ENCODE measurements around the gene CEP250.

Gene CEP250

DNA sequence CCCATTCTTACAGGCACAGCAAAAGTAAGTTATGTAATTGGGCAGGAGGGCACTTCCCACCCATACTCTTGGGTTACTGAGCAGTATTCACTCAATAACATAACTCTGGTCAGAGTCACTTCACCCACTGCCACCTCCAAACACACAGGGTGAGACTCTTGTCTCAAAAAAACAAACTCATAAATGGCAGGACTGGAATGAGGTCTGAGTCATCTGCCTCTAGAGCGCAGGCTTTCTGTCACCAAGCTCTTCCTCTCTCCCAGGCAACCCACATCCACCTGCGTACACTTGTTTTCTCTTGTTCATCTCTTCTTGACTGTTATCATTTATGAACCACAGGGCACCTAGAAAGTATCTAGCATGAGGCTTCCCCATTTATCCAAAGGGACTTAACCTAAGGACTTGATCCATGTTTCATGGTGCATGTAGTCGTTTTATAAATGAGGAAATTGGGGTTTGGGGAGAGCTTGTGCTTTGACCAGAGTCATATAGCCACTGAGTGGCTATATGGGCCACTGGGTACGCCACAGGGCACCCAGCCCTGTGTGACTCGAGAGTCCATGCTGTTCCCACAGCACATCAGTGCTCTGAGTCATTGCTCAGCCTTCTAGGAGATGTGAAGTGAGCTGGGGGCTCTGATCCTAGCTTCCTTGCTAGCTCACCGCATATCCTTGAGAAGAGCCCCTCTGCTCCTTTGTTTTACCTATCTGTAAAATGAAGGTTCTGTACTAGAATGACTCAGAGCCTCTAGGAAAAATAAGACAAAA is 51.7 kb downstream of the CEP250 start:
- in situ Hi-C loops (cut with MboI; ENCODE audit: low pct_unique_long_range_greater_than_20kb, low sequenced_read_pairs, unreplicated experiment): no loop called here
- DNase-seq (ENCODE audit: low spot score): no peak
- TF ChIP-seq, protein P1, sequence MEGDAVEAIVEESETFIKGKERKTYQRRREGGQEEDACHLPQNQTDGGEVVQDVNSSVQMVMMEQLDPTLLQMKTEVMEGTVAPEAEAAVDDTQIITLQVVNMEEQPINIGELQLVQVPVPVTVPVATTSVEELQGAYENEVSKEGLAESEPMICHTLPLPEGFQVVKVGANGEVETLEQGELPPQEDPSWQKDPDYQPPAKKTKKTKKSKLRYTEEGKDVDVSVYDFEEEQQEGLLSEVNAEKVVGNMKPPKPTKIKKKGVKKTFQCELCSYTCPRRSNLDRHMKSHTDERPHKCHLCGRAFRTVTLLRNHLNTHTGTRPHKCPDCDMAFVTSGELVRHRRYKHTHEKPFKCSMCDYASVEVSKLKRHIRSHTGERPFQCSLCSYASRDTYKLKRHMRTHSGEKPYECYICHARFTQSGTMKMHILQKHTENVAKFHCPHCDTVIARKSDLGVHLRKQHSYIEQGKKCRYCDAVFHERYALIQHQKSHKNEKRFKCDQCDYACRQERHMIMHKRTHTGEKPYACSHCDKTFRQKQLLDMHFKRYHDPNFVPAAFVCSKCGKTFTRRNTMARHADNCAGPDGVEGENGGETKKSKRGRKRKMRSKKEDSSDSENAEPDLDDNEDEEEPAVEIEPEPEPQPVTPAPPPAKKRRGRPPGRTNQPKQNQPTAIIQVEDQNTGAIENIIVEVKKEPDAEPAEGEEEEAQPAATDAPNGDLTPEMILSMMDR (IDR thresholded peaks at IDR 0.05; ENCODE audit: extremely low read depth, insufficient read depth, missing control alignments): no peak

DNA sequence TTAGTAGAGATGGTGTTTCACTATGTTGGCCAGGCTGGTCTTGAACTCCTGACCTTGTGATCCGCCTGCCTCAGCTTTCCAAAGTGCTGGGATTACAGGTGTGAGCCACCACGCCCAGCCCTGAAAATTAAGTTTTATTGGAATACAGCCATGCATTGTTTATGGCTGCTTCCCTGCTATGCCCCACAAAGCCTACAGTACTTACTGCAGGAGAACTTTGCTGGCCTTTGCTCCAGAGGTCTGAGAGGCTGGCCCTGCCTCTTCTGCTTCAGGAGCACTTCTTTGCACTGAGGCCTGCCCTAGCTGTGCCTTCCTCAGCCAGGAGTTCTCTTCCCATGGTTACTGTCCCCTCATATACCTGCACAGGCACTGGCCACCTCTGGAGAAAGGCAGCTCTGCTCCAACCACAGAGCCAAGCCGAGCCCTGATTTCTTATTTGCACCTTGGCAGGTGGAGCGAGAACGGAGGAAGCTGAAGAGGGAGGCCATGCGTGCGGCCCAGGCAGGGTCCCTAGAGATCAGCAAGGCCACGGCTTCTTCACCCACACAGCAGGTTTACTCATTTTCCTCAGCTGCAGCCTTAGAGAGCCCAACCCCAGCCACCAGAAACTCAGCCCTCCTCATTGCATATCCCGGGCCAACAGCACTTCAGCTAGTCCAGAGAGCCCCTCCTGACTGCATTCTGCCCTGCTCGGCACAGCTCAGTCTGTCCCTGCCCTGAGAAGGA is 53.3 kb downstream of the CEP250 start:
- TF ChIP-seq, protein P1 (IDR thresholded peaks at IDR 0.05; ENCODE audit: extremely low read depth, insufficient read depth, missing control alignments): no peak
- DNase-seq (ENCODE audit: low spot score): no peak
- in situ Hi-C loops (cut with MboI; ENCODE audit: low pct_unique_long_range_greater_than_20kb, low sequenced_read_pairs, unreplicated experiment): no loop called here

DNA sequence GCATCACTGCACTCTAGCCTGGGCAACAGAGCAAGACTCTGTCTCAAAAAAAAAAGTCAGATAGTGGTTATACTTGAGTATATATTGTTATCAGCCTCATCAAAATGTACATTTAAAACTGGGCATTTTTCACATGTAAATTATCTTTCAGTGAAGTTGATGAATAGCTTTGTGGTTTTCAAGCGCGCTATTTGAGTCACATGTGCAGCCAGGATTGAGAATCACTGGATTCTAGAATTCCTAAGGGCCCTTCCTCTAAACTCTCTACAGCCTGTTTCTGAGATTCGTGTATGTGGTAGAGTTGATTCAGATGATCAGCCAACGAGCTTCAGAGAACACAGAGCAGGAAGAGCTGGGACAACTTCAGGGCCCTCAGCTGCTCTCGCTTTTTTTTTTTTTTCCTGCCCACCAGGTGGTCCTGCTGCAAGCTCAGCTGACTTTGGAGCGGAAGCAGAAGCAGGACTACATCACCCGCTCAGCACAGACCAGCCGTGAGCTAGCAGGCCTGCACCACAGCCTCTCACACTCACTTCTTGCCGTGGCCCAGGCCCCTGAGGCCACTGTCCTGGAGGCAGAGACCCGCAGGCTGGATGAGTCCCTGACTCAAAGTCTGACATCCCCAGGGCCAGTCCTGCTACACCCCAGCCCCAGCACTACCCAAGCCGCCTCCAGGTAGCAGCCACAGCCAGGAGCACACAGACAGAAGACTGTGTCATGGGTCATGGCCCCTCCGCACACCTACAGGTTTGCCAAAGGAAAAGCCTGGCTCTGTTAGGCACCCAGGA is 55.7 kb downstream of the CEP250 start:
- TF ChIP-seq, protein P1 (IDR thresholded peaks at IDR 0.05; ENCODE audit: extremely low read depth, insufficient read depth, missing control alignments): no peak
- no peak for DNase-seq (ENCODE audit: low spot score)
- in situ Hi-C loops (cut with MboI; ENCODE audit: low pct_unique_long_range_greater_than_20kb, low sequenced_read_pairs, unreplicated experiment): no loop called here

DNA sequence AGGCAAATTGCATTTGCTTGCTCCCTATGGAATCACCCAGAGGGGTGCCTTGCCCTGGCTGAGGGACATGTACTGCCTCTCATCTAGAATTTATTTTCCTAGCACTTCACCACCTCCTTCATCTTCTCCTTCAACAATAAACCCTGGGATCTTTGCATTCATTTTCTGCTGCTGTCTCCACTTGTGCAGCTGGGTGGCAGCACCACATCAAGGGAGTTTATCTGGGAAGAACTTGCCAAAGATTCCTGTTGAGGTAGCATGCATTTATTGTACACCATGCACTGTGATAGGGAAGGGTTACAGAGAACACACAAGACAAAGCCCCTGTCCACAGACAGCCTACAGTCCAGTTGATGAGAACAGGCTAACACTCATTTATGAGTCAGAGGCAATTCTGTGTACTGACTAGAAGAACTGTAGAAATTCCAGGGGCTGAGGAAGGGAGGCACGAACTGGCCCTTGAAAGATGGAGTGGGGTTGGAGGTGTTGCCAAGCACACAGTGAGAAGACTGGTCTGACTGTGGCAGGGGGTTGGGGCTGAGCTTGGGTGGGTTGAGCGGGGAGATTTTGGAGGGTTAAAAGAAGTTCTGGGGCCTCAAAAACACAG is 56.5 kb downstream of the CEP250 start:
- TF ChIP-seq, protein P1 (IDR thresholded peaks at IDR 0.05; ENCODE audit: extremely low read depth, insufficient read depth, missing control alignments): peak; percentile 56
- DNase-seq (ENCODE audit: low spot score): no peak
- in situ Hi-C loops (cut with MboI; ENCODE audit: low pct_unique_long_range_greater_than_20kb, low sequenced_read_pairs, unreplicated experiment): no loop called here

DNA sequence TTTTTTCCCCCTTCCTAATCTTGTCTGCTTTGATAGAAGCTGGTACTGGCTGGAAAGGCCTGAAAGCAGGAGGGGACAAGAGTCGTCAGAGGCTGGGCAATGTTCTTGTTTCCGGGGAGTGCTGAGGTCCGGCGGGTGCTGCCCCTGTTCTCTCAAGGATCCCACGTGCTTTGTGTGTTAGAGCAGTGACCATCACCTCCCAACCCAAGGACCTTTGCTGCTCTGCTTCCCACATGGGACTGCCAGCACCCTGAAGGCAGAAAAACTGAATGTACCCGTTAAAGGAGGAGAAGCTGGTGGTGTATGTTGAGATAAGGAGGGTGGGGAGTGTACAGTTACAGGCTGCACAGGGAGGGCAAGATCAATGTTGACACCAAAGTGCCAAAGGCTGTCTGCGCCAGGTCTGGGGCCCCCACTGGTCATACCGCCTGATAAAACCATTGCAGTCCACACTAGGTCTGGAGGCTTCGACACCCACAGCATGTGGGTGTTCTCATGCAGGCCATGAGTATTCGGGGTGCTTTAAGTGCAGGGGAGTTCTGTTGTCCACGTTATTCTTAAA is 59.1 kb downstream of the CEP250 start:
- in situ Hi-C loops (cut with MboI; ENCODE audit: low pct_unique_long_range_greater_than_20kb, low sequenced_read_pairs, unreplicated experiment): no loop called here
- DNase-seq (ENCODE audit: low spot score): no peak
- TF ChIP-seq, protein P1 (IDR thresholded peaks at IDR 0.05; ENCODE audit: extremely low read depth, insufficient read depth, missing control alignments): no peak

DNA sequence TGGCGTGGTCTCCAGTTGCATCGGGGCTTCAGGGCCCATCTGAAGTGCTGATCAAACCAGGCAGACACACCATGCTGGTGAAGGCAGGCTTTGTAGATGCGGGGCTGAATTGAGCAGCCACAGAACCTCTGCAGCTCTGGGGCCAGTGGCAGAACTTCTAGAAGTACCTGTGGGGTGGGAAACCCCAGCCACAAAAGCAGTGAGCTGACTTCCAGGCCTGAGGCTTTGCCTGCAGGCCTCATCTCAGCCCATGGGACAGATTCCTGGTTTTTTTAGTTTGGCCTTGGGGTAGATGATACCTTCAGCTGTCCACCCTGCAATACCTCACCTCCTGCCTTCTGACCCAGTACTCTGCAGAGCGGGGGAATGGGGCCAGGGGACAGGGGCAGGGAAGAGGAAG is 59.9 kb downstream of the CEP250 start:
- in situ Hi-C loops (cut with MboI; ENCODE audit: low pct_unique_long_range_greater_than_20kb, low sequenced_read_pairs, unreplicated experiment): no loop called here
- DNase-seq (ENCODE audit: low spot score): no peak
- TF ChIP-seq, protein P1 (IDR thresholded peaks at IDR 0.05; ENCODE audit: extremely low read depth, insufficient read depth, missing control alignments): no peak
